Measurements from ENCODE around the gene DHRS7B.
"Not testable (repeated sequence)": the region's sequence is repeated elsewhere in the genome, so short reads cannot be mapped to it uniquely, and the experiment has no call there.

Gene DHRS7B, protein sequence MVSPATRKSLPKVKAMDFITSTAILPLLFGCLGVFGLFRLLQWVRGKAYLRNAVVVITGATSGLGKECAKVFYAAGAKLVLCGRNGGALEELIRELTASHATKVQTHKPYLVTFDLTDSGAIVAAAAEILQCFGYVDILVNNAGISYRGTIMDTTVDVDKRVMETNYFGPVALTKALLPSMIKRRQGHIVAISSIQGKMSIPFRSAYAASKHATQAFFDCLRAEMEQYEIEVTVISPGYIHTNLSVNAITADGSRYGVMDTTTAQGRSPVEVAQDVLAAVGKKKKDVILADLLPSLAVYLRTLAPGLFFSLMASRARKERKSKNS

GRCh38 chr17:21126645-21127508, at the start of gene DHRS7B:
Gene DHRS7B, plus strand, starts transcription at chr17:21126964. Its CDS starts 8 bp downstream, at chr17:21126972.
- in situ Hi-C loops (cut with HindIII; ENCODE audit: low sequenced_read_pairs) = no loop called here

- in situ Hi-C loops (cut with HindIII; ENCODE audit: low sequenced_read_pairs) = no loop called here
These were observed 49.5 kb upstream of the DHRS7B start for GRCh38 chr17:21077281-21077680.

DNA sequence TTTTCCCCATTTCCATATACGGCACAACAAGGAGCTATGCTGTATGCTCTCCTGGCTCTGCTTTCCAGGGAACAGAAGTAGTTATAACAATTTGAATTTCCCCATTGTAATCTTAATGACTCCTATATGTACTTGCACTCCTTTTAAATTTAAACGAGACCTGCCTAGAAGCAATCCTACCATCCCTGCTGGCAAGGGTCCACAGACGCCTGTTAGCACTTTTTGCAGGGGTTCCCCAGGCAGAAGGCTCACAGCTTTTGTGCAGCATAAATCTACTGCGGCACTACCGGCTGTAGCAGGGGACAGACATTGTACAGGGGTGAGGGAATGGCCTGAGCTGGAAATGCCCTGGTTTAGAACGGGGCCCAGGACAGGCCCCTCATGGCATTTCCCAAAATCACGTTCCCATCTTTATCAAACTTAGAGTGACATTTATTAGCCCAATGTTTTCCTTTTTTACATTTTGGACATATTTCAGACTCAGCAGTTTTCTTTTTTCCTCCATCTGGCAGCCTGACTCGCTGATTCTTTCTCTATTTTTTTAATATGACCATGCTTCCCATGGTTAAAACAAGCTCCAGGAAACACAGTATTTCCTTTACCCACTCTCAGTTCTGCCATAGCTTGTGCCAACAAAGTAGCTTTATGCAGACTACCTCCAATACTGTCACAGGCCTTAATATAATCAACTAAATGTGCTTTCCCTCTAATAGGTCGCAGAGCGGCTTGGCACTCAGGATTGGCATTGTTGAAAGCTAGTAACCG, 48.6 kb upstream of the DHRS7B start:
- in situ Hi-C loops (cut with HindIII; ENCODE audit: low sequenced_read_pairs) = no loop called here

- in situ Hi-C loops (cut with HindIII; ENCODE audit: low sequenced_read_pairs) = no loop called here
These were observed 47.6 kb upstream of the DHRS7B start for GRCh38 chr17:21079196-21079595.

GRCh38 chr17:21082001-21082436, 44.7 kb upstream of the DHRS7B start:
- in situ Hi-C loops (cut with HindIII; ENCODE audit: low sequenced_read_pairs) = no loop called here

GRCh38 chr17:21085280-21085679, 41.5 kb upstream of the DHRS7B start:
- in situ Hi-C loops (cut with HindIII; ENCODE audit: low sequenced_read_pairs) = not testable (repeated sequence)

DNA sequence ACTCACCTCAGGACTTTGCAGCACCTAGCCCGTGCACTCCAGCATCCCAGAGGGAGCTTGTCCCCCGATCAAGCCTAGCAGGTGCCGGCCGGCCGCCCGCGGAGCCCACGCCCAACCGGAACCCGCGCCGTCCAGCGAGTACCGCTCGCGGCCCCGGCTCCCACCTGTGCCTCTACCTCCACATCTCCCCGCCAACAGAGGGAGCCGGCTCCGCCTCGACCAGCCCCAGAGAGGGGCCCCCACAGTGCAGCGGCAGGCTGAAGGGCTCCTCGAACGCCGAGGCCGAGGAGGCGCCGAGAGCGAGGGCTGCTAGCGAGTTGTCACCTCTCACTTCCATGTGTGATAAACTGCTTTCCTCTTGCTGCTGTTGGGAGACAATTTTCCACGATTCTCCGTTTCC, 41.1 kb upstream of the DHRS7B start:
- in situ Hi-C loops (cut with HindIII; ENCODE audit: low sequenced_read_pairs) = no loop called here

DNA sequence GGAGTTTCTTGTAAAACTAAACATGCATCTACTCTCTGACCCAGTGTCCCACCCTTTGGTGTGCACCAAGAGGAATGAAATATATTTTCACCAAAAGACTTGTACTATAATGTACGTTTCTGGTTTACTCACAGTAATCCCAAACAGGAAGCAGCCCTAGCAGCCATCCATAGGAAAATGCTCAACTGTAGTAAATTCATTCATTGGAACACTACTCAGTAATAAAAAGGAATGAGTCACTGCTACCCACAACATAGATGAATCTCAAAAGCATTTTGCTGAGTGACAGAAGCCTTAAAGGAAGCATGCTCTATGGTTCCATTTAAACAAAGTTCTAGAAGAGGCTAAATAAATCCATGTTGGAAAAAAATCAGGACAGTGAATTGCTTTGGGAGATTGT, 37.6 kb upstream of the DHRS7B start:
- in situ Hi-C loops (cut with HindIII; ENCODE audit: low sequenced_read_pairs) = no loop called here

DNA sequence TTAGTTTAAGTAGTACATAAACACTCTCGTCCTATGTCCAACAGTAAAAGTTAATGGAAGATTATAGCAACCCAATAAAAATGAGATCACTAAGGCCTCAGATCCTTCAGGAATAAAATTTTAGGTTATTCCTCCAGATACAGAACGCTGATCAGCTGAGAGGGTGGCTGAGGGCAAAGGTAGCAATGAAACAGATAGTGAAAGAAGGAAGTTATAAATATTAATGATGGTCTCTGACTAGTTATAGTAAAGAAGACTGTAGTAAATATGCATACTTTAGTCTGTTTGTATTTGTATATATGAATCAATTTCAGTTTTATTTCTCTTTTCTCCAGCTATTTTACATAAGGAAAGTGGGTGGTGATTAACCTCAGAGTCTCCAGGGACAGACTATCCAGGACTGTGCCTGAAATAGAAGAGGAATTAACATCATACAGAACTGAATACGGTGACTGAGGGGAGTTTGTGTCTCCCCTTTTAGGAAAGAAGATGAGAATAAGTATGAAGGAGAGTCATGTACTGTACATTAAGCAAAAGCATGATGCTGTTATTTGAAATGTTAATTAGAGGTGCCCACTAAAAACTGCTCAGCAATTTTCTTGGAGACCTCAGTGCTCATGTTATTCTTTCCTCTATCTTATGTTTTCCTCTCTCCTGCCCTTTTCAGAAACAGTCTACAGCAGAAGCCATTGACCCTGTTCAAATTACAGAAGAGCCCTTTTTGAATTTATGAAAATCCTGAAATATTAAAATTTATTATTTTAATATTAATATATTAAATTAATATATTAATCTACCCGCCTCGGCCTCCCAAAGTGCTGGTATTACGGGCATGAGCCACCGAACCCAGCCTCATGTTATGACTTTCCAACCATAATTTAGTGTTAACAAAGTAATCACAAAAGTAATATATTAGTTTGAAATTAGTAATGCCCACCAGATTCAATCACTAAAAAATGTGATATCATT, 36.5 kb upstream of the DHRS7B start:
- in situ Hi-C loops (cut with HindIII; ENCODE audit: low sequenced_read_pairs) = no loop called here

DNA sequence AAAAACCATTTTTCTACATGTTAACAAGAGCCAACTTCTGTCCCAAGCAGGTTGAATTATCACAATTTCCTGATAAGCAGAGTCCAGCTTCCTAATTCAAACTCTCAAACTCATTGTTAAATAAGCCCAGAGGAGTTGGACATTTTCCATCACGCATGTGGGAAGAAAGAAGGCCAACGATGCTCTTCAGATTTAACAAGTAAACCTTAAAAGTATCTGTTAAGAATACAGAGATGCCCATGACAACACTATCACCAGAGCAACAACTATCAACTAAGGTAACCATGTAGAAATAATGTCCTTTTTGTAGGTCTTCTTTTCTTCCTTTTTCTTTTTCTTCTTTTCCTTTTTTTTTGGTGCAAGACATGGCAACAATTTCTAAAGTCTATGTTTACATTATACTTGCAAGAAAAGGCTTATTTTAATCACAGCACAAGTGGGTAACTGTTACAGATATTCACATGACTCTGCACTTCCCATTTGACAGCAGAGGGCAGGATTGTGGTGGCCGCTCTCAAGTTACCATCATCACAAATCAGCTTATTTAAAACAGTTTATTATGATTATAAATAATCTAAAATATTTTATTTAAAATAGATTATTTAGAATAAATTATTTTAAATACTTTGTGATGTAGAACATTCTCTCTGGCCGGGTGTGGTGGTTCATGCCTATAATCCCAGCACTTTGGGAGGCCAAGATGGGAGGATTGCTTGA, 35.7 kb upstream of the DHRS7B start:
- in situ Hi-C loops (cut with HindIII; ENCODE audit: low sequenced_read_pairs) = no loop called here

DNA sequence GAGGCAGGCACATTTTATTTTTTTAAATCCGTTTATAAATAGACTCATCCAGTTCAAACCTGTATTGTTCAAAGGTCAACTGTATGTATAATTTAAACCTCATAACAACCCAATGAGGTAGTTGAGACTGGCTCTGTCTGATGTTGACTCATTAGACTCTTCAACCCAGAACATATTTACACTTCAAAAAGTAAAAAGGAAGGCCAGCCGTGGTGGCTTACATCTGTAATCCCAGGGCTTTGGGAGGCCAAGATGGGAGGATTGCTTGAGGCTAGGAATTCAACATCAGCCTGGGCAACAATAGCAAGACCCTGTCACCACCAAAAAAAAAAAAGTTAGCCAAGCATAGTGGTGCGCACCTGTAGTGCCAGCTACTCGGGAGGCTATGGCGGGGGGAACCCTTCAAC, 32.5 kb upstream of the DHRS7B start:
- in situ Hi-C loops (cut with HindIII; ENCODE audit: low sequenced_read_pairs) = no loop called here

DNA sequence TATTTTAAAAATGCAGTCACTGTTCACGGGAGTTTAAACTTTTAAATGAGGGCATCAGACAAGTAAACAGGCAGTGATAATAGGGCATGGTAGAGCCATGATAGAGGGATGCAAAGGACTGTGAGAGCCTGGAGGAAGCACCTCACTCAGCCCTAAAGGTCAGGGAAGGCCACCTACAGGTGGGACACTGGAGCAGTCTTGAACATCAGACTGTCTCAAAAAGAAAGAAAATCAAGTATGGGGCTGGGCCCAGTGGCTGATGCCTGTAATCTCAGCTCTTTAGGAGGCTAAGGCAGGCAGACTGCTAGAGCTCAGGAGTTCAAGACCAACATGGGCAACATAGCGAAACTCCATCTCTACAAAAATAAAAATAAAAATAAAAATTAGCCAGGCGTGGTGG, 31.0 kb upstream of the DHRS7B start:
- in situ Hi-C loops (cut with HindIII; ENCODE audit: low sequenced_read_pairs) = no loop called here

- in situ Hi-C loops (cut with HindIII; ENCODE audit: low sequenced_read_pairs) = no loop called here
These were observed 29.9 kb upstream of the DHRS7B start for GRCh38 chr17:21096874-21097273.

DNA sequence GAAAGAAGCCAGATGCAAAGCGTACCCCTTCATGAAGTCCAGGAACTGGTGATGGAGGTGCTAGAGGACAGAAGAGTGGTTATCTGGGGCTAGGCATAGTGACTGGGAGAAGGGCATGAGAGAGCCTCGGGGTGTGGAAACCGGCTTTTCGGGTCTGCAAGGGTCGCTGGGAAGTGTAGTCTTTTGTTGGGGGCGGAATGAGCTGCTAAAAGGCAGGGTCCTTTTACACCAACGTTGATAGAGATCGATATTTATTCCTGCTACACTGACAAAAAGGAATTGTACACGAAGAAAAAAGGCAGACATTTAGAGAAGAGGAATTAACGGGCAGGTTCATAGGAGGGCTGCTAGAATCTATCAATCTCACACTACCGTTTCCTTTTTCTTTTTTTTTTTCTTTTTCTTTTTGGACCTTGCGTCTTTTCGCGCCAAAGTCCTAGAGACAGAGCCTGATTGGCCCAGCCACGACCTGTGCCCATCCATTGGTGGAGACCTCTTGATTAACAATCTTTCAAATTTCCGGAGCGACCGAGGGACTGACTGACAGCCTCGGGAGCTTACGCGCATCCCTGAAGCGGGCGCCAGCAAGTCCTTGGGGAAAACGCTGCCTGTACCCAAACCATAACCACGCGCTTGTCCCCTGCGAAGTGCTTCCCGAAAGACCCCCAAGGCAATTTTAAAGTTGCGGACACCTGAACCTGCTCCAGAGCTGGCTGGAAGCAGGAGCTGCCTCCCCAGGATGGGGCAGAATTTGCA, 27.7 kb upstream of the DHRS7B start:
- in situ Hi-C loops (cut with HindIII; ENCODE audit: low sequenced_read_pairs) = no loop called here

GRCh38 chr17:21100636-21101035, 26.1 kb upstream of the DHRS7B start:
- in situ Hi-C loops (cut with HindIII; ENCODE audit: low sequenced_read_pairs) = no loop called here

- in situ Hi-C loops (cut with HindIII; ENCODE audit: low sequenced_read_pairs) = no loop called here
These were observed 22.2 kb upstream of the DHRS7B start for GRCh38 chr17:21104608-21105007.

- in situ Hi-C loops (cut with HindIII; ENCODE audit: low sequenced_read_pairs) = no loop called here
These were observed 21.5 kb upstream of the DHRS7B start for GRCh38 chr17:21105064-21105894.

- in situ Hi-C loops (cut with HindIII; ENCODE audit: low sequenced_read_pairs) = no loop called here
These were observed 20.4 kb upstream of the DHRS7B start for GRCh38 chr17:21106316-21106715.

Data from DLD1 (cell line).